Central memory CD4-positive, alpha-beta T cell (primary cell): Measurements from ENCODE around the gene POLR3K.

ENCODE experiments used
- DNase-seq: peaks from one replicate; pipeline ENCODE4 v3.0.0; 2022
- total RNA-seq, 3 experiments: gene quantifications; one replicate each; lab custom pipeline; 2026; lab: John Stamatoyannopoulos, UW

POLR3K gene
- 3.3 to 41.0 (median 11.7) reads per million in 3 experiments for total RNA-seq

DNA sequence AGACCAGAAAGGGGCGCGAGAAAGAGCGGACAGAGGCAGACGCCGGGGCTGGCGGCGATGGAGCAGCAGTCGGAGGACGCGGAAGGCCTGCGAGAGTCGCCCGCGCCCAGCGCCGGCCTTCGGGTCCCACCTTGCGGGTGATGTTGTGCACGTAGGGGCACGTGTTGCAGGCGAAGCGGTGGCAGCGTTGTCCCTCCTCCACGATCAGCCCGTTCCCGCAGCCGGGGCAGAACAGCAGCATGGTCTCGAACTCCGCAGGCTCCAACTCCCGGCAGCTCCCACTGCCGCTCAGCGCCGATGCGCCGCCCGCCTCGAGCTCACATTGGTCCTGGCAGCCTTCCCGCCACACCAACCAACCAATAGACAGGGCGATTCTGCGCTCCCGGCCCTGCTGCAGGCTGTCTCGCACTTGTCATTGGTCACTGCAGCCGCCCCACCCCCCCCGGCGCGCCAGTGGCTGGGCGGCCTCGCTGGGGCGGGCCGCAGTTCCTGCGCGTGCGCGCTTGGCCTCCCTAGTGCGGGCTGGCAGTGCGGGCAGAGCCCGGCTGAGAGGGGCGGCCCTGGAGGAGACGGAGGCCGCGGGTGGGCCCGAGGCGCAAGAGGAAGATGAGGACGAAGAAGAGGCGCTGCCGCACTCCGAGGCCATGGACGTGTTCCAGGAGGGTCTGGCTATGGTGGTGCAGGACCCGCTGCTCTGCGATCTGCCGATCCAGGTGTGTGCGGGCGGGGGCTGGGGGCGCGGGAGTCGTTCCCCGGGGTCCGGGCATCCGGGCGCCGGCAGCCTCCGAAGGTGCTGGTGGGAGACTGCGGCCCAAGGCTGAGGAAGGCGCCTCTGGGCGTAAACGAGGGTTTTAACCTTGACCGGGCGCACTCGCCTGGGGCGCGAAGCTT, at the start of gene POLR3K, which contains the start of gene SNRNP25:
Gene POLR3K (minus strand): TSS at position 263 of the 891 bp plus-strand sequence. CDS start 22 bp downstream, at position 241.
Gene SNRNP25 (plus strand): TSS at position 483 of the 891 bp plus-strand sequence. CDS start 189 bp downstream, at position 672.
- DNase-seq: peak; percentile 96

DNA sequence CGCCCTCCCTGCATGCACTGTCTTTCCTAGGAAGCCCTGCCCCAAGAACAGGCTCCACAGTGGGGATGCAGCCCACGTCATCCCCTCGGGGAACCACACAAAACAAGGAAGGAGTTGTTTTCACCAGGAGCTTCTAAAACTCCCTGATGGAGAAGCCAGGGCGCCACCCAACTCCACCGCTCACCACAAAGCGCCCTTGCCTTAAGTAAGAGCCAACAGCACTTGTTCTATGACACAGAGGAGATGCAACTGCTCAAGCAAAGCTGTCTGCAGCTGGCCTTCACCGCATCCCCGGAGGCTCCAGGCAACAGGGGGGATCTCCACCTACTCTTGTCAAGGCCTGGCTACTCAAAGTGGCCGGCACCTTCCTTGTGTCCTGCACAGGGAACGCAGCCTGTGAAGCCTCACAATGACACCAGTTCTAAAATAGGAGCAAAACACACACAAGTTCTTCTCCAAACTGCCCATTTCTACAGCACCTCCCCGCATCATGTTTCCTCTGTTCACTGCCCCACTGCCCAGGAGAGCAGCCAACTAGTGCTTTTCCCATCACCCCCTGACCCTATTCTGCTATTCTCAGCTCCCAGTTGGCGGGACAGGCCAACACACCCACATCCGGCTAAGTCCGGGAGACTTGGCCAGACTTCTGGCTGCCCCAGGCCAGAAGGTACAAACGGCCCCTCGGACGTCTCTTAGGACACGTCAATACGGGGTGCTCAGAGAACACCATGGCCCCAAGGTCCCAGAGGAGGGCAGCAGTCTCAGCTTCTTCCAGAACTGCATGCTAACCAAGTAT, 48.9 kb upstream of the POLR3K start:
- no peak for DNase-seq

DNA sequence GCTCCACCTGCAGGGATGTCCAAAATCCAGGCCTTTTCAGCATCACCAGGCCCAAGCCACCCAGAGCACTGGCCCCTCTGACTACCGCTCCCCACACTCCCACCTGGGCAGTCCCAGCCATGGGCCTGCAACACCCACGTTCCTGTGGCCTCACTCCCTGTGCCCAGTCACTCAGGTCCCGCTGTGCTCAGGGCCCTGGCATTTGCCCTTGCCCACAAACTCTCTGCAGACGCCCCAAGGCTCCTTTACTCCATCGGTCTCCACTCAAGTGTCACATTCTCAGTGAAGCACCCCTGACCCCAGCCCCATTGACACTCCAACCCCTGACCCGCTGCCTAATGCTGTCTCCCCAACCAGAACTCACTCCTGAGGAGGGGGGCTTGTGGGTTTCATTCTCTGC, 48.2 kb upstream of the POLR3K start:
- DNase-seq: no peak

DNA sequence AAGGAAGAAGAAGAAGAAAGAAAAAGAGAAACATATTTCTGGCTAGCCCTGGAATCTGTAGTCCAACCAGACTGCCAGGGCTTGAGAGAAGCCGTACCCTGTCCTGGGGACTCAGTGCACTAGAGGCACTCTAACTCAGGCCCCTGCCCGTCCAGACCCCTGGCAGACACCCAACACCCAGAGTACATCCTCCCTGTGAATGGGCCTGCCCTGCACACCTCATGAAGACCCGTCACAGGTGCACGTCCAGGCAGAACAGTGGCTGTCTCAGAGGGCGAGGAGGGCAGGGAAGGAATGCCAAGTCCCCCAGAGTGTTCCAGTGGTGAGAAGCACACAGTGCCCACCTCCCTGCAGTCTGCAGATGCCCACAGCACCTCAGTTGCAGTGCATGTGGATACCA, 47.6 kb upstream of the POLR3K start:
- DNase-seq: no peak

DNA sequence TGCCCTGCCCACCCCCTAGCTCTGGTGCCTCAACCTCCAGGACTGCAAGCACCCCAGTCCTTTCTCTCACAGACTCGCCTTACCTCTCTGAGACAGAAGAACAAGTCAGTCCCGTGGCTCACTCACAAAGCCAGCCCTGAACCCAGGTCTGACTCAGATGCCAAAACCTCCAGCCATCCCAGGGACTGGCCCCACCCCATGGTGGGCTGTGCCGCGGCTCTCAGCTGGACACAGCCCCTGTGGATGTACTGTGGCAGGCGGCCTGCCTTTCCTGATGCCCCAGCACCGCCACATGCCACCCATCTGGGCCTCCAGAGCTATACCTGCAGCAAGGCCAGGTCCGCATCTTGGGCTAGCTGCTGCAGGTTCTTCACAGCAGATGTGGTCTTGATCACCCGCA, 44.4 kb upstream of the POLR3K start:
- no peak for DNase-seq

DNA sequence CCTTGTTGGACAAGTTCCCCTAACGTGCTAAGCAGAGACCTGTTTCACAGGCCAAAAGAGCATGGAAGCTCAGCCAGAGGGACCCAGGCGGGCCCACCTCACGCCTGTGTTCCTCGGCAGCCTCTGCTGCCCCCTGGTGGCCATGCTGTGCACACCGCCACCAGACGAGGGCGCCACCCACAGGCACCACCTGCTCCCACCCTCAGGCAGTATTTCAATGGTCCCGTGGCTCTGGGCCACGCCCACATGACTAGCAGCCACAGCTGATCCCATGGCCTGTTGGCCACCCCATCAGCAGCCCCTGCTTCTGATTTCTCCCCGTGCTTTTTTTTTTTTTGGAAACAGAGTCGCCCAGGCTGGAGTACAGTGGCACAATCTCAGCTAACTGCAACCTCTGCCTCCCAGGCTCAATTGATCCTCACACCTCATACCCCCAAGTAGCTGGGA, 43.5 kb upstream of the POLR3K start:
- DNase-seq: peak; percentile 85

DNA sequence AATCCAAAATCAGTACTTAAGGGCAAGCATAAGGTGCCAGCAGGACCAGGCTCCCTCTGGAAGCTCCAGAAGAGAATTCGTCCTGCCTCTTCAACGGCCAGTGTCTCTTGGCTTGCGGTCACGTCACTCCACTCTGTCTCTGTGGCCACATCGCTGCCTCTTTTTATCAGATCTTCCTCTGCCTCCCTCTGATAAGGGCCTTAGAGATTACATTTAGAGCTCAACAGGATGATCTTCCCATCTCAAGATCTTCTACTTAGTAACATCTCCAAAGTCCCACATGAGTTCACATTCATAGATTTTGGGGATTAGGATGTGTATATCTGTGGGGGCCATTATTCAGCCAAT, 41.5 kb upstream of the POLR3K start:
- DNase-seq: no peak

DNA sequence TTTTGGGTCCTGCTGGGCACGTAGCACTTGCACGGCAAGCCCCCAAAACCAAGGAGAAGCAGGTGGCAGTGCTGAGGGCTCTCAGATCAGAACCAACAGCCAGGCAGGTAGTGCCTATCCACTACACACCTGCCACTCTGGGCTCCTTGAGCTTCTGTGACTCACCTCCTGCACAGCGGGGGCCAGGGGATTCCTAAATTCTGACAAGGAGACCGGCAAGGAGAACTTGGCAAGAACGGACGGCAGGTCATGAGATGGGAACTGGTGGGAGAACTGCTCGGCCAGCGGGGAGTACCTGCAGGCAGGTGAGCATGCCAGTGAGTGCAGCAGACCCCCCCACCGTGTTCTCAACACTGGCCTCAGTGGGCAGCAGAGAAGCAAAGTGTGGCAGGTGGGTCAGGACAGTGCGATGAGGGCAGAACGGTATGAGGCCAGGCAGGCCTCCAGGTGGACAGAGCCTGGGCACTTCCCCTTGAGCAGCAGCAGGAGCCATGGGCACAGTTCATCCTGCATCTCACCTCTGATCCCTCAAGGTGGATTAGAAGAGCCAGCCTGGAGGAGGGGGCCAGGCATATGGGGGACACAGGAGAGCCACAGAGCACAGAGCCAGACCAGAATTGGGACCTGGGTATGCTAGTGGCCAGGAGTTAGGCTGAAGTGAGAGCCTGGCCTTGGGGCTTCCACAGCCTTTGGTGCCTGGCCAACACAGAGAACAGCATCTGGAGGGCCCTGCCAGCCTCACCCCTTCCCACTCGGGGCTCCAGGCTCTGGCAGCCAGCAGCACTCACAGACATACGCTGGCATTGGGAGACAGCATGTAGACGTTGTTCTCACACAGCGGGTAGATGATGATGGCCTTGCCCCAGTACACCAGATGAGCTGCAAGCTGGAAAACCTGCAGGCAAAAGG, 39.3 kb upstream of the POLR3K start:
- DNase-seq: no peak

DNA sequence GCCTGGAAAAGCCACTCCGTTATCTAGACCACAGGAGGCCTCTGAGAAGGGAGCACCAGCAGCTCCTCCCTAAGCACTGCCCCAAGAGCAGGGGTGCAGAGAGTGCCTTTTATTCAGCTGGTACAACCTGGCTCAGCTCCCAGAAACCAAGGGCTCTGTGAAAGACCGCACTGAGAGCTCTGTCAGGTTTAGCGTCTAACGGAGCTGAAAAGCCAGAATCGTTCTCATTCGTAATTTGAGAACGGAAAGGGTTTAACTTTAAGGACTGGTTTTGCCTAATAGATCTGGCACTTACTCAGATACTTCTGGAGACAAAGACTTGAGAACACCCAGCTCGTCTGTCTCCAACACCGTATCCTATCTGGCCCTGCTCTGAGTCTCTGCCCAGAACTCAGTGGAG, 38.1 kb upstream of the POLR3K start:
- no peak for DNase-seq

DNA sequence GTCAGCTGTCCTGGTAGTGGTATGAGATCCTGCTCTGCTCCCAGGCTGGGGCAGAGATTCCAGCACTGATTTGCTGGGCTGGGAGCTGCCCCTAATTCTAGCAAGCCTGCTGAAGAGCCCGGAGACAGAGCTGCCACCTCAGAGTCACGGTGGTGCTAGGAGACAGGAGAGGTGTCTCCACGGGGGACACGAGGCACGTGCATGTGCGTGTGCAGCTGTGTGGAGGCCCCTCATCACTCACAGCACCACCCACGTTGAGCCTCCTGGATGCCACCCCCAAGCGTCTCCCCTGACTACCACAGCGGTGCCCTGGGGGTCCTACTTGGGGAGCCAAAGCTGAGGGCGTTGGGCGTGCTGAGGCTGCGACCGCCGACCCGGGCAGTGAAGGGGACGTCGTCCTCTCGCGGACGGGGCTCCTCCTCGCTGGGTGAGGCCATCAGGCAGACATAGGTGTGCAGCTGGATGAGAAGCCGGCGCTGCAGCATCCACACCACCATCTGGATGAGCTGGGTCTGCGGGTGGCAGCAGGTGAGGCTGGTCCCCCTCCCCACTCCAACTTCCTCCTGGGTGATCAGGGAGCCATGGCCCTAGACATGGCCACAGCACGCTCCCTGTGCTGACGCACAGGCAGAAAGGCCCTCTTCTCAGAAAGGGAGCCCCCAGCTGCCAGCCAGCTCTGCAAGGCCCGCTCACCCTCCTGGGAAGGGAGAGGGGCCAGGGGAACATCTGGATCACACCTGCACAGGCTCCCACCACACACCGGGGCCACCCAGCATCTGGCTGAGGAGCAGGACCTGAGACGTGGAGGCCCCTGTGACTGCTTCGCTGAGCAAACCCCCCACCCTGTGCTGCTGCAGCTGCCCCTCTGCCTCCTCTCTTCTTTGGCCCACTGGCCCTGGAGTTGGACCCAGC, 36.2 kb upstream of the POLR3K start:
- no peak for DNase-seq

DNA sequence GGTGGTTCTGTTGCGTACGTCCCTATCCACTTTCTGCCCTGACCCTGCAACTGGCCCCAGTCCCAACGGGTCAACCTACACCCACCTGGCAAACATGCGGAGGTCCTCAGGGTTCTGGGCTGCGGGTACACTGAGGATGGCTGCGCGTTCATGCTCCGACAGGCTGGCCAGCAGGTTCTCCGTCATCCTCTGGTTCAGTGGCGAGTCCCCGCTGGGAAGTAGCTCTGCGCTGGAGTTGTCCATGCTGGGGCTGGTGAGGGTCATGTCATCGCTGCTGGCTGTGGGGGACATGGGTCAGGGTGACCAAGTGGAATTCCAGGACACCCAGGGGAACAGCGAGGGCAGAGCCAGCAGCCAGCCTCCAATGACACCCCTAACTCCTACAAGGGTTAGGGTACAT, 35.2 kb upstream of the POLR3K start:
- DNase-seq: no peak

DNA sequence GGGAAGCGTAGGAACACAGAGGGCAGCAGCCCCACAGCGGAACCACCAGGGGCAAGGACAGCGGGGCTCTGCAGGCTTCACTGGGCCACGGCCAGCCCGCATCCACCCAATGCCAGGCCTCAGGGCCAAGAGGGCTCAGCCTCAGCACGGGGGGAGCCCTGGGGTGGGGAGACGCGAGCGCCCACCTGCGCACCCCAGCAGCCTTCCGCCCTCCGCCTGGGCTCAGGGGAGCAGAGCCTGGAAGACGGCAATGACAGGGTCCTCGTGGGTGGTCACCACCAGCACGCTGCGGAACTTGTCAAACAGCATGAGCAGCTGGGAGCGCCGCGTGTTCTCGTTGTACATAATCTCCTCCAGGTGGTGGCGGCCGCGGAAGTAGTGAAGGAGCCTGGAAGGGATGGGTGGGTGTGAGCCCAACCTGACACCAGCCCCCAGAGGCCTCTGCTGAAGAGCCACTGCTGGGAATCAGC, 33.1 kb upstream of the POLR3K start:
- no peak for DNase-seq

DNA sequence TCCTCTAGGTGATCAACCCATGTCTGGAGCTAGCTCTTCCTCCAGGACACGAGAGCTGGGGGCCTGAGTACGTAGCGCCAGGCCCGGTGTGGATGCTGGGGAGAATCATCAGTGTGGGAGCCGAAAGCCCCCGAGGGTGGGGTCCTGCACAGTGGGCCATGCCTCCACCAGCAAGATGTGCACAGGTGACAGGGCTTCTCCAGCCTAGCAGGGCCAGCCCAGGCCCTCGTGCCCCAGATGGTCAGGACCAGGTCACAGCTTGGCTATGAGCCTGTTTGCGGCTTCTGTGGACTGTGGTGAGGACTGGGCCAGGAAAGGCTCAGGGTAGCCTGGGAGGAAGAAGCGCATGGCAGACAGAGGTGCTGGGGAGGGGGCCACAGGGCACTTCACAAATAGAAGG, 32.5 kb upstream of the POLR3K start:
- no peak for DNase-seq

DNA sequence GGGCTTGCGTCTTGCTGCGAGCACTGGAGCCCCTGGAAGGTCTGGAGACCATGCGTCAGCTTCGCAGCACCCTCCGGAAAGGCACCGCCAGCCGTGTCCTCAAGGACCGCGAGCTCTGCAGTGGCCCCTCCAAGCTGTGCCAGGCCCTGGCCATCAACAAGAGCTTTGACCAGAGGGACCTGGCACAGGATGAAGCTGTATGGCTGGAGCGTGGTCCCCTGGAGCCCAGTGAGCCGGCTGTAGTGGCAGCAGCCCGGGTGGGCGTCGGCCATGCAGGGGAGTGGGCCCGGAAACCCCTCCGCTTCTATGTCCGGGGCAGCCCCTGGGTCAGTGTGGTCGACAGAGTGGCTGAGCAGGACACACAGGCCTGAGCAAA, 32.0 kb upstream of the POLR3K start:
- DNase-seq: no peak

DNA sequence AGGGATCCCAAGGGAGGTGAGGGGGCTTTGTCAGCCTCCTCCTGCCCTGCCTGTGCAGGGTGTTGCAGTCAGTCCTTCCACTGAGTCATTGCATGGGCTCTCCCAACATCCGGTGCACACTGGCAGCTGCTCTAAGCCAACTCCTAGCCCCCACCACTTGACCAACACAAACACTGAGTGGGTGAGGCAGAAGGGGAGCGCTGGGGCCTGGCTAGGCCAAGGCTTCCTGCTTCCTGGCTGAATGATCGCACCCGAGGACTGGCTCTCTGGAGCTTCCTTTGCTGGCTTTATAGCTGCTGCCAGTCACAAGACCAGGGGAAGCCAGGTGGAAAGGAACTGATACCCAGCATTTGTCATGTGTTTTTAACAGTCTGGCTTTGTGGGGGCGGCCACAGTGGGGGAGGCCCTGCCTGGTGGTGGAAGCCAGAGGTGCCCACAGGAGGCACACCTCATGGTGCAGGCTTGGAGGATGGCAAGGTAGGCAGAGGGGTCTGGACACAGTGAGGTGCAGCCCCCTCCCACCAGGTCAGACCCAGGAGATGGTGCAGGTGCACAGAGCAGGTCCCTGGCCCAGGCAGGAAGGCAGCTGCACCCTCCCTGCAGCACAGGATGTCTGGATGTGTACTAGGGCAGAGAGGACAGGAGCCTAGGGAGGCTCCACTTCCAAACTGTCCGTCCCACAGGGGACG, 31.5 kb upstream of the POLR3K start:
- no peak for DNase-seq

DNA sequence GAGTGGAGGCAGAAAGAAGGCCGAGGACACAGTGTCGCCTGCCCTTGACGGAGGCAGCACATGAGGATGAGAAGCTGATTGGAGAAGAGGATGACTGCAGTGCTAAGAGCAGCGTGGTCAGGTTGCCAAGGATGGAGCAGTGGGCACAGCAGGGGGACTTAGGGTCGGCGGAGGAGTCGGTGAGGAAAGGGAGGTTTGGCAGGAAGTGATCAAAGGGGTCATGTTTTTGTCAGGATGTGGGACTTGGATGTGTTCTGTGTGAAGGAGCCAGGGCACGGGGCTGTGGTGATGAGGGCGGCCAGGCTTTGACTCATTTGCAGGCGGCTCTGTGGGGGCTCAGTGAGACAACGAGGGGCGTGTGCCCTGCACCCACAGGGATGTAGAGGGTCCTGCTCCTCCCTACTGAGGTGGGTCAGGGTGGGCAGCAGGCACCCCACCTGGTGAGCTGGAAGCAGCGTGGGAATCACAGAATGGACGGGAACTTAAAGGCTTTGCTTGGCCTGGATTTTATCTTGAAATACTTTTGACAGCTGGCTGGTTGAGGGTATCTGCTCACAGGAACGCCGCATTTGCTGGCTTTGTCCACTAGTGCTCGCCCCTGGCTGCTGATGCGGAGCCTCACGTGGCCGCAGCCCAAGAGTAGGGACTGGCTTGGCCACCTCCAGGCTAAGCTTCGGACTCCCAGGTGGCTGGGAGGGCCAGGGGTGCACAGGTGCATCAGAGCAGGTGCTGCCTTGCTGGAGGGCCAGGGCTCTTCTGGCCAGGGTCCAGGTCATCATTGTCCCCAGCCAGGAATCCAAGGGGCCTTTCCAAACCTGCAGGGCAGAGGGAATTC, 30.6 kb upstream of the POLR3K start:
- no peak for DNase-seq

DNA sequence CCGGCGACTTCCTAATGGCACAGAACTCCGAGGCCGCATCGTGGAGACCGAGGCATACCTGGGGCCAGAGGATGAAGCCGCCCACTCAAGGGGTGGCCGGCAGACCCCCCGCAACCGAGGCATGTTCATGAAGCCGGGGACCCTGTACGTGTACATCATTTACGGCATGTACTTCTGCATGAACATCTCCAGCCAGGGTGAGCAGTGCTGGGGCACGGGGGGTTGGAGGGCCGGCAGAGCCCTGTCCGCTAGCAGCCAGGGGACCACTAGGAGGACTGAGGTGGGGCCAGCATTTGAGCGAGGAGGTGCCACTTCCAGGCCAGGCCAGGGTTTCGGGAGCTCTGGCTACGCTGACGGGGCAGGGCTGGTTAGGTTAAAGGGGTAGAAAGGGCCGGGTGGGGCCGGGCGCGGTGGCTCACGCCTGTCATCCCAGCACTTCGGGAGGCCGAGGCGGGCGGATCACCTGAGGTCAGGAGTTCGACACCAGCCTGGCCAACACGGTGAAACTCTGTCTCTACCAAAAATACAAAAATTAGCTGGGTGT, 29.7 kb upstream of the POLR3K start:
- no peak for DNase-seq

DNA sequence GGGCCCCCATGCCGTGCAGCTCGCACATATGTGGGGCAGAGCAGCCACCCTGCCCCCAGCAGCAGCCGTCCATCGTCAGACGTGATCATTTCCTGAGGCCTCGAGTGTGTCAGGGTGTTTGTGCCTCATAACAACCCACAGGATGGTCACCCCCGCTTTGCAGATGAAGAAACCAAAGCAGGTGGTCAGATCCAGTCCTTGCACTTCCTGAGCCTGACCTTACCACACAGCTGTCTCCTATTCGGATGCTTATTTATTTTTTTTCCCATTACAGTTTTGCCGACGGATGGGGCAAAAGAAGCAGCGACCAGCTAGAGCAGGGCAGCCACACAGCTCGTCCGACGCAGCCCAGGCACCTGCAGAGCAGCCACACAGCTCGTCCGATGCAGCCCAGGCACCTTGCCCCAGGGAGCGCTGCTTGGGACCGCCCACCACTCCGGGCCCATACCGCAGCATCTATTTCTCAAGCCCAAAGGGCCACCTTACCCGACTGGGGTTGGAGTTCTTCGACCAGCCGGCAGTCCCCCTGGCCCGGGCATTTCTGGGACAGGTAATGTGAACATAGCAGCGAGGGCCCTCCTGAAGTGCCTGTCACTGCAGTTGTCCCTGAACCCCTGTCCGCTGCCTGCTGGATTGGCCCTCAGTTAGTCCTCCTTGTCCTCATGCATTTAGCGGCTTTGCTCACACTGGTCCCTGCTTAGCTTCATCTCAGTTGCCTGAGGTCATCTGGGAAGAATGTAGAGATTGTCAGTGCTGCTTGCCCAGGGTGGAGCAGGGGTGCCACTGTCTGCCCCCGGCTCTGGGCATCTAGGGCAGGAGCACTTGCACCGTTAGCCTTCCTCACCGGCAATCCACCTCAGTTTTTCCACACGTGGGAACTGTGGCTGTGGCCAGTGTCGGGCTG, 26.0 kb upstream of the POLR3K start:
- DNase-seq: no peak
